ENCODE data around the gene SFSWAP.

The SFSWAP gene

DNA sequence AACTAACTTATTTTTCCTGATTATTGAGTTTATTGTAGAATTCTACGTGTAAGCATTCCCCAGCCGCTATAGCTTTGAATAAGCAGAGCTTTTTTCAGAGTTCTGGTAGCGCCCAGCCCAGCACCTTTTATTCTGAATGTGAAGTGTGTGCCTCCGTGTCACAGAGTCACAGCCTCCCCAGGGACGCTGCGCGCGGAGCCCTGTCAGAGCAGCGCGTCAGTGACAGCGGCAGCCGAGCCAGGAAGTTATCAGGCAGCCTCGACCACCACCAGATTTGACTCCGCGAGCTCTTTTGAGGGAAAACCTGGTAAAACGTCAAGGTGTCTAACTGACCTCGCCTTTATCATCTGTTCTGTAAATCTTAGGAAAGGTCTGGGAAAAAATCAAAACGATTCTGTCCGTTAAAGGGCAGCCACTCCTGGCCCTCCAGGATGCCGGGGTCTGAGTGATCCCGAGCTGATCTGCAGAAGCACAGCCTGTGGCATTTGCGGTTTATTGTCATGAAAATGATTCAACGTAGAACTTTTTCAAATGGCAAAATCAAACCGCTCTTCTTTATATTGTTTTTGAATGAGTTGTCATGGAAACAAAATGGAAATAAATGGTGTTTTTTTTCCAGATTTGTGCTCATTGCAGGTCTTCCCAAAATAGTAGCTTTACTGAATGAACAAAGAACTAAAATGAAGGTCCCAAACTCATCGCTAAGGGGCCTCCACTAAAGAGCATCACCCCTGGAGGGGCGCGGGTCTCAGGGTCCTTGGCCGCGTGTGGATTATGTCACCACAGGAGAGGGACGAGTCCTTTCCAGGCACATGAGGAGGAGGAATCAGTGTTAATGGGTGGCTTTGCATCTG is 74.2 kb downstream of the SFSWAP start:
- Histone ChIP-seq H3K36me3 (peaks cover 37% of the 10 kb centered on the region), H3K27ac (no peak overlapping the region), H3K9me3 (ENCODE audit: severe bottlenecking) (no peaks in the 10 kb centered on the region), H3K4me3 (ENCODE audit: low read depth, low read length) (no peak overlapping the region), H3K27me3 (ENCODE audit: insufficient read depth, low read depth, severe bottlenecking) (no peaks in the 10 kb centered on the region)
- TF ChIP-seq, protein P1, sequence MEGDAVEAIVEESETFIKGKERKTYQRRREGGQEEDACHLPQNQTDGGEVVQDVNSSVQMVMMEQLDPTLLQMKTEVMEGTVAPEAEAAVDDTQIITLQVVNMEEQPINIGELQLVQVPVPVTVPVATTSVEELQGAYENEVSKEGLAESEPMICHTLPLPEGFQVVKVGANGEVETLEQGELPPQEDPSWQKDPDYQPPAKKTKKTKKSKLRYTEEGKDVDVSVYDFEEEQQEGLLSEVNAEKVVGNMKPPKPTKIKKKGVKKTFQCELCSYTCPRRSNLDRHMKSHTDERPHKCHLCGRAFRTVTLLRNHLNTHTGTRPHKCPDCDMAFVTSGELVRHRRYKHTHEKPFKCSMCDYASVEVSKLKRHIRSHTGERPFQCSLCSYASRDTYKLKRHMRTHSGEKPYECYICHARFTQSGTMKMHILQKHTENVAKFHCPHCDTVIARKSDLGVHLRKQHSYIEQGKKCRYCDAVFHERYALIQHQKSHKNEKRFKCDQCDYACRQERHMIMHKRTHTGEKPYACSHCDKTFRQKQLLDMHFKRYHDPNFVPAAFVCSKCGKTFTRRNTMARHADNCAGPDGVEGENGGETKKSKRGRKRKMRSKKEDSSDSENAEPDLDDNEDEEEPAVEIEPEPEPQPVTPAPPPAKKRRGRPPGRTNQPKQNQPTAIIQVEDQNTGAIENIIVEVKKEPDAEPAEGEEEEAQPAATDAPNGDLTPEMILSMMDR (IDR thresholded peaks at IDR 0.05; ENCODE audit: low read depth, low read length) = no peak
- no peak for DNase-seq

DNA sequence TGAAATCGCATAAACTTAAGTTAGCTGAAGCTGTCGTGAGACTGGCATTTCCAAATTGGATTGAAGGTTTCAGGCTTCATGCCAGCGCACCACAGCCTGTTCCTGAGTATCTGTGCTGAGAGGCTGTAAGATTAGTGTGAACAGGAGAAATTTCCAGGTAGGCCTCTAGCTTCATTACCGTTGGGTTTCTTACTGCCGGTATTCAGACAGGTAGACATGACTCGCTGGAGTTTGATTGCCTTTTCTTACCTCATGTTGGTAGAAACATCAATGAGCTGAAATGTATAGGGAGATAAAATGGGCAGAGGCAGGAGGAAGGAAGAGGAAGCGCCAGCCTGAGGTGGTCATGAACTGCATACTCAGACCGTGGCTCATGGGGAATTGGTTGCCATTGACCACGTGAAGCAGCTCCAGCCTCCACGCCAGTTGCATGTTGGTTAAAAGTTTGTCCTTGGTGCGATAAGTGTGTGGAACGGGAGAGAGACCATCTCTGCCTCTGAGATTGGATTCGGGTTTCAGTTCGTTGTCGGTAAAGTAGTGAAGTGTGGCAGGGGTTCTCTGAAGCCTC is 75.0 kb downstream of the SFSWAP start:
- H3K36me3 ChIP-seq = peaks cover 39% of the 10 kb centered on the region
- no peak for DNase-seq
- no peak overlapping the region for H3K27ac ChIP-seq

DNA sequence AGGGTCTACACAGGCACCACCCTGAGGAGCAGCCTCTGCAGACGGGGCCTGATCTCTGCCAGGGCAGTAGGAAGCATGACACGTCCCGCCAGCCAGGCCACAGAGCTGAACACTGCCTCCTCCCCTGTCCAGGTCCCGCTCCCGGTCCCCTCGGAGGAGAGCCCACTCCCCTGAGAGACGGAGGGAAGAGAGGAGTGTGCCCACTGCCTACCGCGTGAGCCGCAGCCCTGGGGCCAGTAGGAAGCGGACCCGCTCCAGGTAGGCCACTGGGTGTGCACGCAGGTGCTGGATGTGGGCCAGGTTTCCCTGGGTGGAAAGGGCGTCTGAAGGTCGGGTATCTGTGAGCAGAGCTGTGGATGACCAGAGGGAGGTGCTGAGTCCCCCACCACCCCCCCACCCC is 75.4 kb downstream of the SFSWAP start:
- TF ChIP-seq, protein P1 (IDR thresholded peaks at IDR 0.05; ENCODE audit: low read depth, low read length) = no peak

More for the DNA sequence above, 75.0 kb downstream of the SFSWAP start:
- TF ChIP-seq, protein P1 (IDR thresholded peaks at IDR 0.05; ENCODE audit: low read depth, low read length) = no peak
- H3K27me3 ChIP-seq (ENCODE audit: insufficient read depth, low read depth, severe bottlenecking) = no peaks in the 10 kb centered on the region
- H3K4me3 ChIP-seq (ENCODE audit: low read depth, low read length) = no peak overlapping the region
- H3K9me3 ChIP-seq (ENCODE audit: severe bottlenecking) = no peaks in the 10 kb centered on the region

DNA sequence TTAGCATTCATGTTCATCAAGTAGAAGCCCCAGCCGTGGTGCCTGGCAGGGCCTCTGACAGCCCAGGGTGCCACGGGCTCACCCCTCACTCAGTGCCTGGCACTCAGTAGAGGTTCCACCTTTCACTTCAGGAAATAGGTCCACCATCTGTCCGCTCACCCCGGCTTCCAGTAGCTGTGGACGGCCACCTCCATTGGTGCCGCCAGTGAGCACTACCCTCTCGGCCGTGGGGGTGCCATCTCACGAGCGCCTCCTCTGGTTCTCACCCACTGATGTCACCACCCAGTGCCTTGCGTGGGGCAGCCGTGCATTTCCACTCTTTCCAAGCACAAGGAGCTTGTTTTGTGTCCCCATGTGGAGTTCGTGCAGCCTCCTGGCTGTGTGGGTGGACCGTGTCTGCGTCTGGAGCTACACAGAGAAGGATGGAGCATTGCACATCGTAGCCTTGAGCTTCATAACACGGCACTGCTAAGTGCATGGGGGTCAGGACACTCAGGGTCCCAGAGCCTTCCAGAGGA is 76.3 kb downstream of the SFSWAP start:
- Histone ChIP-seq H3K36me3 (peaks cover 37% of the 10 kb centered on the region), H3K27me3 (ENCODE audit: insufficient read depth, low read depth, severe bottlenecking) (no peaks in the 10 kb centered on the region), H3K27ac (no peak overlapping the region), H3K9me3 (ENCODE audit: severe bottlenecking) (no peaks in the 10 kb centered on the region), H3K4me3 (ENCODE audit: low read depth, low read length) (no peak overlapping the region)
- no peak for DNase-seq
- TF ChIP-seq, protein P1 (IDR thresholded peaks at IDR 0.05; ENCODE audit: low read depth, low read length) = no peak

More for the DNA sequence above, 75.4 kb downstream of the SFSWAP start:
- no peaks in the 10 kb centered on the region for H3K9me3 ChIP-seq (ENCODE audit: severe bottlenecking)
- no peaks in the 10 kb centered on the region for H3K27me3 ChIP-seq (ENCODE audit: insufficient read depth, low read depth, severe bottlenecking)
- peaks cover 41% of the 10 kb centered on the region for H3K36me3 ChIP-seq
- H3K4me3 ChIP-seq (ENCODE audit: low read depth, low read length) = no peak overlapping the region
- DNase-seq = no peak
- no peak overlapping the region for H3K27ac ChIP-seq

DNA sequence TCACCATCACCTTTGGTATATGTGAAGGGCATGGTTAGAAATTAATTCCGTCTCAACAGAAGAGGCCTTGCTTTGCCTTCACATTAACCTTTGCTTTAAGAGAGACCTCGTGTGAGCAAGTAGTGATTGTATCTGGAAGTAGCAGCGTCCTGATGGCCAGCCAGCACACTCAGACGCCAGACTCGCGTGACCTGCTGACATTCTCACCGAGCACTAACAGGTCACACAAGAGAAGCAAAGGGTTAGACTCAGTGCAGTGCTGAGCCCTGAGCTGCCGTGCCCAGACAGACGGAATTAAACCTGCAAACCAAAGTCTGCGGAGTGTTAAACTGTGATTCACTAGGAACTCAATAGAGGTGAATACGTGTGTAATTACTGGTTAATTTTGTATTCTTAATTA is 77.2 kb downstream of the SFSWAP start:
- TF ChIP-seq, protein P1 (IDR thresholded peaks at IDR 0.05; ENCODE audit: low read depth, low read length) = no peak
- DNase-seq = no peak
- no peaks in the 10 kb centered on the region for H3K9me3 ChIP-seq (ENCODE audit: severe bottlenecking)
- H3K36me3 ChIP-seq = peaks cover 30% of the 10 kb centered on the region
- H3K27me3 ChIP-seq (ENCODE audit: insufficient read depth, low read depth, severe bottlenecking) = no peaks in the 10 kb centered on the region
- H3K27ac ChIP-seq = no peak overlapping the region
- no peak overlapping the region for H3K4me3 ChIP-seq (ENCODE audit: low read depth, low read length)
